NCI-H345 treated with DMSO at 0.1 percent for 48 hours (cell line): ENCODE data around the gene LHX4.
"Not testable (repeated sequence)": the region's sequence is repeated elsewhere in the genome, so short reads cannot be mapped to it uniquely, and the experiment has no call there.

Experiments
- DNase-seq: peaks from one replicate; lab custom pipeline; 2025; ENCODE audit not compliant: unreplicated experiment; lab: John Stamatoyannopoulos, UW

LHX4 gene

DNA sequence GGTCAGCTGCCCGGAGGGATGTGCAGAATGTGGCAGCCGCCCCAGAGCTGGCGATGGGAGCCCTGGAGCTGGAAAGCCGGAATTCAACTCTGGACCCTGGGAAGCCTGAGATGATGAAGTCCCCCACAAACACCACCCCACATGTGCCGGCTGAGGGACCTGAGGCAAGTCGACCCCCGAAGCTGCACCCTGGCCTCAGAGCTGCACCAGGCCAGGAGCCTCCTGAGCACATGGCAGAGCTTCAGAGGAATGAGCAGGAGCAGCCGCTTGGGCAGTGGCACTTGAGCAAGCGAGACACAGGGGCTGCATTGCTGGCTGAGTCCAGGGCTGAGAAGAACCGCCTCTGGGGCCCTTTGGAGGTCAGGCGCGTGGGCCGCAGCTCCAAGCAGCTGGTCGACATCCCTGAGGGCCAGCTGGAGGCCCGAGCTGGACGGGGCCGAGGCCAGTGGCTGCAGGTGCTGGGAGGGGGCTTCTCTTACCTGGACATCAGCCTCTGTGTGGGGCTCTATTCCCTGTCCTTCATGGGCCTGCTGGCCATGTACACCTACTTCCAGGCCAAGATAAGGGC, 33.5 kb upstream of the LHX4 start:
- DNase-seq, result no peak

DNA sequence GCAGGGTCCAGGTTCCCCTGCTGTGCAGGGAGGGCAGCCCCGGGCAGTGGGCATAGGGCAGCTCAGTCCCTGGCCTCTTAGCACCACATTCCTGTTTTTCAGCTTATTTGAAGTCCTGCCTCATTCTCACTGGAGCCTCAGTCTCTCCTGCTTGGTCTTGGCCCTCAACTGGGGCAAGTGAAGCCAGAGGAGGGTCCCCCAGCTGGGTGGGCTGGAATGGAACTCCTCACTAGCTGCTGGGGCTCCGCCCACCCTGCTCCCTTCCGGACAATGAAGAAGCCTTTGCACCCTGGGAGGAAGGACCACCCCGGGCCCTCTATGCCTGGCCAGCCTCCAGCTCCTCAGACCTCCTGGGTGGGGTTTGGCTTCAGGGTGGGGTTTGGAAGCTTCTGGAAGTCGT, 32.8 kb upstream of the LHX4 start:
- no peak for DNase-seq

DNA sequence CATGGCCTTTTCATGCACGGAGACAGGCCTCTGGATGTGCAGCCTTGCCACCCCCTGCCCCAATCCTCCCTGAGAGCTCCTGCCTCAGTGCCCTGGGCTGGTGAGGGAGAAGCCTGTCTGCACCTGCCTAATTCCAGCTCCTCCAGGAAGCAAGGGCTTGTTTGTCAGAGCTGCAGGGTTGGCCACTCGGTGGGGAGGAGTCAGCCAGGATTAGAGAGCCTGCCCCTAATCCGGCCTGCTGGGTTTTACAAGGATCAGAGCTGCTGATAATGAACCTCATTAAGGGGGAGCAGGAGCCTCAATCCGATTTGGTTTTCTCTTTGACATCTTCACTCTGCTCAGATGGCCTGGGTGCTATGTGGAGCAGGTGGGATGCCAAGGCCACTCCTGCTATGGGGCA, 31.9 kb upstream of the LHX4 start:
- no peak for DNase-seq

DNA sequence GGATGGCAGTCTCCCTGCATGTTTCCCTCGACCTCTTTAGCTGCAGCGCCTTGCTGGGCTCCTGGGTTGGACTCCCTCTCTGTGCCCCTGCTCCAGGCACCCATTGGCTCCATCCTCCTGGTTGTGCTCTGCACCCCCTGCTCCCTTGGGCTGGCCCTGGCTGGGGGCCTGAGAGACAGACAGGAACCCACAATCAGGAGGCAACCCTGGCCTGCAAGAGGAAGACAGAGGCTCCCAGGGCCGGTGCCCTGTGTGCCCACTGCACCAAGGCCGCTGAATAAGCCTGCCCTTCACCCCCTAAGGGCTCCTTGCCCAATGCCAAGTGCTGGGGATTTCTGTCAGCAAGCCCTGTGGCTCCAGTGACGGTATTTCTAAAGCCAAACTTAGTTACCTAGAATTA, 31.5 kb upstream of the LHX4 start:
- DNase-seq, result no peak

- no peak for DNase-seq
These were observed 31.0 kb upstream of the LHX4 start for GRCh38 chr1:180199018-180199417.

GRCh38 chr1:180201451-180202200, 28.4 kb upstream of the LHX4 start:
- no peak for DNase-seq

DNA sequence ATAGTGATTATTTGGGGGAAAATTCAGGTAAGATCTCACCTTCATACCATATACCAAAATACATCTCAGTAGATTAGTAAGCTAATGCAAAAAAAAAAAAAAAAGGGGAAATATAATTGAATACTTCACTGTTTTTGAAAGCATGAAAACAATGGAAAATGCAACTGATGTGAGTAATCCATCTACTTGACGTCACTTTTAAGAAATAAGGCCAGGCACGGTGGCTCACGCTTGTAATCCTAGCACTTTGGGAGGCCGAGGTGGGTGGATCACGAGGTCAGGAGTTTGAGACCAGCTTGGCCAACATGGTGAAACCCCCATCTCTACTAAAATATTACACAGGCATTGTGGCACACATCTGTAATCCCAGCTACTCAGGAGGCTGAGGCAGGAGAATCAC, 27.5 kb upstream of the LHX4 start:
- DNase-seq, result not testable (repeated sequence)

GRCh38 chr1:180204231-180204630, 25.8 kb upstream of the LHX4 start:
- no peak for DNase-seq

DNA sequence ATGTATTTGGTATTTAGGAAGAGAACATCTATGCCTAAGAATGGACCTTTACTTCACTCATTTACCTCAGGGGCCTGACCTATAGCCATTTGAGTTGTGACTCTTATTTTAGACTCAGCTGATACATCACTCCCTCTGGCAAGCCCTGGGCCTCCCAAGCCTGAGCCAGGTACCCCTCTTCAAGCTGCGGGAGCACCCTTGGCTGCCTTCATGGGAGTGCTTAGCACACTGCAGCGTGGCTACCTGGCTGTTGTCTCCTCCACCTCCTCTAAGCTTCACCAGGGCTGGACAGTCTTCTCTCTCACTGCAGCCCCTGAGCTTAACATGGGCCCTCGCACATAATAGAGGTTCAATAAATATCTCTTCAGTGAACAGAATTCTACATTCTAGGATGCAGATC, 23.5 kb upstream of the LHX4 start:
- no peak for DNase-seq

DNA sequence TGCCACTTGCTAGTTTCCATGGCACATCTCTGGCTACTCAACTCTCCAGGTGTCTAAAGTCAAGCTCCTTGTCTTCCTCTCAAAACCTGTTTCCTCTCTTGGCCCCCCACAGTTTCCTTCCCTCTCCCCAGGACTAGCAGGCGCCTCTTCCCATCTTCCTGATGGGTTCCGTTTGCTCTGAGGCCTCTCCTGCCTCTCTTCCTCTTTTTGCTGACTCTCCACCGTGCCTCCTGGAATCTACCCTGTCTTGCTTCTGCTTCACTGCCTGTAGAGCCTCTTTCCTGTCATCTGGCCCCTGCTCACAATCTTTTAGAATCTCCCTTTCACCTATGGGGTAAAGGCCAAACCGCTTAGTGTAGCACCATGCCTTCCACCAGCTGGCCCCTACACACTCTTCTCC, 21.8 kb upstream of the LHX4 start:
- no peak for DNase-seq

GRCh38 chr1:180210008-180210620, 19.9 kb upstream of the LHX4 start:
- DNase-seq, result no peak

GRCh38 chr1:180211156-180211859, 18.8 kb upstream of the LHX4 start:
- no peak for DNase-seq

- DNase-seq, result no peak
These were observed 18.2 kb upstream of the LHX4 start for GRCh38 chr1:180211860-180212229.

GRCh38 chr1:180213401-180214170, 16.5 kb upstream of the LHX4 start:
- no peak for DNase-seq

- no peak for DNase-seq
These were observed 14.0 kb upstream of the LHX4 start for GRCh38 chr1:180215856-180216625.

DNA sequence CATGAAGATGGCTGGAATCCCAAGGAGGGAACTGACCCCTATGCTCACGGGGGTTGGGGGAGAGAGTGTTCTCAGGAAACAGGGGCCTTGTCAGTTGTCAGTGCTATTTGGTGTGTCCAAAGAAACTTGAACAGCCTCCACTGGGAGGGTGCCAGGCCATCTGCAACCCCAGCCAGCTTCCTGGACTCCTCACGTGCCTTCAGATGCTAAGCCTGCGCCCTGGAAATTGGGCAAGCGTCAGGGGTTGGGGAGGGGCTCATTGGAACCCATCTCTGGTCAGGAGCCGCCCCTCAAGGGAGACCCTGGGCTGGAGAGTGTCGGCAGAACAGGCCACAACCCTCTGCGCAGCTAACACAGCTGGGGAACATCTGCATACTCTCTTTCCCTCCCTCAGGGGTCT, 13.1 kb upstream of the LHX4 start:
- no peak for DNase-seq

- DNase-seq, result no peak
These were observed 11.0 kb upstream of the LHX4 start for GRCh38 chr1:180218806-180219765.

- no peak for DNase-seq
These were observed 10.3 kb upstream of the LHX4 start for GRCh38 chr1:180219776-180220175.

DNA sequence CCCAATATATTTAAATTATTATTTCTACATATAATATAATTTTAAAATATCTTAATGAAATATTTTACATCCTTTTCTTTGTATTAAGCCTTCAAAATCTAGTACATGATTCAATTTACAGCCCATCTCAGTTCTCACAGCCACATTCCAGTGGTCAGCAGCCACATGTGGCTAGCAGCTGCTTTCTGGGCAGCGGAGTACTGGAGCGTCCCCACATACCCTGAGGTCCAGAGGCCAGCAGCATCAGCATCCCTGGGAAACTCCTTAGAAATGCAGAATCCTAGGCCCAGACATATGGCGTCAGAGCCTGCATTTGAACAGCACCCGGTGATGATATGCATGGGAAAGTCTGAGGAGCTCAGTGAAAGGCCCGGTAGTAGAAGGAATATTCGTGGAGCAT, 8.6 kb upstream of the LHX4 start:
- no peak for DNase-seq
